Measurements from ENCODE around the gene CPZ. TPM values are rescaled to one million over a fixed set of nuclear protein-coding genes. Genes with fewer than 3 reads are reported as not detected.
A peak's percentile ranks its signal among the peaks of the same experiment; 100 is the strongest.

The CPZ gene
- total and polyA plus RNA-seq, 2 of the 4 experiments (the other 2 are of a cell fraction), result 0.90 to 10.3 TPM

GRCh38 chr4:8601556-8601955, 9.0 kb downstream of the CPZ start:
- Histone ChIP-seq H3K56ac (ENCODE audit: extremely low read depth, insufficient read depth, low read length) (no peak overlapping the region), H3K9me1 (ENCODE audit: insufficient read depth, low read length) (no peaks in the 10 kb centered on the region), H4K91ac (ENCODE audit: insufficient read depth, low read depth, low read length) (no peak overlapping the region), H4K8ac (ENCODE audit: low read depth in 2 of 2, low read length in 2 of 2) (no peak overlapping the region), H2BK5ac (ENCODE audit: low read depth, low read length, poor library complexity, severe bottlenecking) (no peak overlapping the region), H3K4me2 (ENCODE audit: low read depth, low read length) (no peak overlapping the region), H2BK20ac (ENCODE audit: low read depth, low read length) (no peak overlapping the region), H2AK9ac (replicated peaks; ENCODE audit: low read depth, low read length, poor library complexity) (no peak overlapping the region), H2BK120ac (ENCODE audit: low read depth, low read length) (no peak overlapping the region), H3K4me1 (ENCODE audit: control insufficient read depth, insufficient read depth, low read length) (peaks cover 3% of the 10 kb centered on the region; the same call in 1 of the 2 replicates), H3K18ac (ENCODE audit: low read depth, low read length) (no peak overlapping the region), H3K4ac (ENCODE audit: low read depth, low read length) (no peak overlapping the region), H3K14ac (replicated peaks; ENCODE audit: low read depth, low read length) (no peak overlapping the region), H2AFZ (replicated peaks; ENCODE audit: low read length, poor library complexity) (peak overlapping the region; percentile 43), H3K79me1 (ENCODE audit: low read depth in 1 of 2, low read length in 2 of 2) (no peaks in the 10 kb centered on the region), H3K4me3 (ENCODE audit: insufficient read depth, low read depth, low read length) (no peak overlapping the region), H3K23ac (ENCODE audit: low read depth, low read length) (no peak overlapping the region), H2BK15ac (ENCODE audit: low read depth, low read length) (no peak overlapping the region), H2AK5ac (ENCODE audit: low read depth, low read length) (no peak overlapping the region), H3K27ac (ENCODE audit: insufficient read depth, low read length) (no peak overlapping the region), H3K9ac (ENCODE audit: low read depth, low read length) (no peak overlapping the region), H4K5ac (ENCODE audit: low read depth, low read length) (no peak overlapping the region), H3K36me3 (ENCODE audit: control insufficient read depth, insufficient read depth, low read length) (peaks cover 53% of the 10 kb centered on the region; the same call in 1 of the 2 replicates), H3K9me3 (ENCODE audit: control insufficient read depth, insufficient read depth, low read length) (no peaks in the 10 kb centered on the region), H3K27me3 (ENCODE audit: control insufficient read depth, insufficient read depth, low read length) (no peaks in the 10 kb centered on the region; the same call in 1 of the 2 replicates), H4K20me1 (ENCODE audit: insufficient read depth, low read length) (no peaks in the 10 kb centered on the region)
- no peak for TF ChIP-seq BHLHE40 (IDR thresholded peaks at IDR 0.05; ENCODE audit: low read depth, low read length)
- TF ChIP-seq CTCF (conservative IDR thresholded peaks at IDR 0.05; ENCODE audit: low read depth, low read length), result no peak
- no peak for TF ChIP-seq ELK1 (IDR thresholded peaks at IDR 0.05; ENCODE audit: borderline replicate concordance, low read depth, low read length)
- TF ChIP-seq MAZ (IDR thresholded peaks at IDR 0.05; ENCODE audit: borderline replicate concordance, low read depth, low read length), result no peak
- TF ChIP-seq NFE2L2 (IDR thresholded peaks at IDR 0.05; ENCODE audit: low read depth, low read length), result no peak
- TF ChIP-seq RCOR1 (IDR thresholded peaks at IDR 0.05; ENCODE audit: insufficient replicate concordance, low read length), result no peak
- TF ChIP-seq USF2 (IDR thresholded peaks at IDR 0.05; ENCODE audit: low read depth, low read length), result no peak
- TF ChIP-seq SMC3 (IDR thresholded peaks at IDR 0.05; ENCODE audit: low read depth, low read length), result no peak
- no peak for TF ChIP-seq MXI1 (IDR thresholded peaks at IDR 0.05; ENCODE audit: borderline replicate concordance, low read depth, low read length)
- TF ChIP-seq POLR2A (IDR thresholded peaks at IDR 0.05; ENCODE audit: low read depth, low read length), result no peak
- CTCF ChIA-PET, result no interaction called here
- DNase-seq, result no peak
- POLR2A ChIA-PET (ENCODE audit: unreplicated experiment), result no interaction called here
- dilution Hi-C loops (cut with HindIII; ENCODE audit: low sequenced_read_pairs, unreplicated experiment), result no loop called here
- intact Hi-C loops (cut with micrococcal nuclease), result no loop called here
- in situ Hi-C loops (cut with MboI; ENCODE audit: low sequenced_read_pairs), result loop anchor here (25.0 kb wide), 1 partner anchor 389 kb away; no protein-coding TSS in a partner anchor
- BruUV-seq (replicated peaks), result no TSS peak
- WGBS, 2 experiments (ENCODE audit: extremely low coverage in 2 of 2, insufficient read length in 1 of 2), result 68% methylated on average over 3 of the region's 10 CpGs; no CpG with 5 or more reads in 1 of the 2 experiments
- no peak for ATAC-seq (ENCODE audit: low read depth)
